ENCODE data around the gene IL16. TPM values are rescaled to one million over a fixed set of nuclear protein-coding genes. Genes with fewer than 3 reads are reported as not detected.
A peak's percentile ranks its signal among the peaks of the same experiment; 100 is the strongest.

The IL16 gene
- total and polyA plus RNA-seq, 9 of the 15 experiments (the other 6 are each of a cell fraction or from before 2014, with no cell fraction given) = 1.4 to 18.8 (median 10.6) TPM

- TF ChIP-seq TAL1 (IDR thresholded peaks at IDR 0.05) (peak; percentile 59), EP400 (IDR thresholded peaks at IDR 0.05) (peak; percentile 55), RB1 (IDR thresholded peaks at IDR 0.05; ENCODE audit: low read depth) (0 out of 2 replicates have a peak, but pooled peaks have one; percentile 21), RAD21 (CRISPR knock-in tag; conservative IDR thresholded peaks at IDR 0.05 in 1 of 2, IDR thresholded peaks at IDR 0.05 in 1 of 2) (peak in 1 of 2 experiments; percentile 59; a peak in 3 of 4 replicates), NBN (IDR thresholded peaks at IDR 0.05; ENCODE audit: low read depth) (peak; percentile 78), TCF7 (IDR thresholded peaks at IDR 0.05; ENCODE audit: borderline replicate concordance) (peak; percentile 100), MLX (CRISPR knock-in tag; conservative IDR thresholded peaks at IDR 0.05) (no peak), CBFB (CRISPR knock-in tag; IDR thresholded peaks at IDR 0.05) (peak; percentile 89; the same call in 1 of the 2 replicates), SMARCE1 (IDR thresholded peaks at IDR 0.05) (peak; percentile 84), IRF1 (CRISPR knock-in tag; IDR thresholded peaks at IDR 0.05; ENCODE audit: borderline replicate concordance) (no peak), MAFG (tag; conservative IDR thresholded peaks at IDR 0.05) (peak; percentile 96), E2F6 (IDR thresholded peaks at IDR 0.05; ENCODE audit: borderline replicate concordance in 1 of 2, extremely low read depth in 1 of 2, insufficient read depth in 1 of 2, insufficient read length in 1 of 2, low read depth in 1 of 2, low read length in 1 of 2, poor library complexity in 1 of 2, severe bottlenecking in 1 of 2) (peak in 1 of 2 experiments; percentile 12), MYNN (IDR thresholded peaks at IDR 0.05) (0 out of 2 replicates have a peak, but pooled peaks have one; percentile 18), MYNN (CRISPR knock-in tag; IDR thresholded peaks at IDR 0.05) (no peak), FOSL1 (tag; conservative IDR thresholded peaks at IDR 0.05) (peak; percentile 54), ZKSCAN8 (CRISPR knock-in tag; IDR thresholded peaks at IDR 0.05) (no peak), LEF1 (IDR thresholded peaks at IDR 0.05) (peak; percentile 100), MAFF (IDR thresholded peaks at IDR 0.05; ENCODE audit: low read length) (peak; percentile 85), NFRKB (IDR thresholded peaks at IDR 0.05; ENCODE audit: low read depth) (peak; percentile 59; the same call in 1 of the 2 replicates)
- TF ChIP-seq, protein P1, sequence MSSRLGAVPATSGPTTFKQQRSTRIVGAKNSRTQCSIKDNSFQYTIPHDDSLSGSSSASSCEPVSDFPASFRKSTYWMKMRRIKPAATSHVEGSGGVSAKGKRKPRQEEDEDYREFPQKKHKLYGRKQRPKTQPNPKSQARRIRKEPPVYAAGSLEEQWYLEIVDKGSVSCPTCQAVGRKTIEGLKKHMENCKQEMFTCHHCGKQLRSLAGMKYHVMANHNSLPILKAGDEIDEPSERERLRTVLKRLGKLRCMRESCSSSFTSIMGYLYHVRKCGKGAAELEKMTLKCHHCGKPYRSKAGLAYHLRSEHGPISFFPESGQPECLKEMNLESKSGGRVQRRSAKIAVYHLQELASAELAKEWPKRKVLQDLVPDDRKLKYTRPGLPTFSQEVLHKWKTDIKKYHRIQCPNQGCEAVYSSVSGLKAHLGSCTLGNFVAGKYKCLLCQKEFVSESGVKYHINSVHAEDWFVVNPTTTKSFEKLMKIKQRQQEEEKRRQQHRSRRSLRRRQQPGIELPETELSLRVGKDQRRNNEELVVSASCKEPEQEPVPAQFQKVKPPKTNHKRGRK (tag; IDR thresholded peaks at IDR 0.05) = no peak
- TF ChIP-seq, protein P2, sequence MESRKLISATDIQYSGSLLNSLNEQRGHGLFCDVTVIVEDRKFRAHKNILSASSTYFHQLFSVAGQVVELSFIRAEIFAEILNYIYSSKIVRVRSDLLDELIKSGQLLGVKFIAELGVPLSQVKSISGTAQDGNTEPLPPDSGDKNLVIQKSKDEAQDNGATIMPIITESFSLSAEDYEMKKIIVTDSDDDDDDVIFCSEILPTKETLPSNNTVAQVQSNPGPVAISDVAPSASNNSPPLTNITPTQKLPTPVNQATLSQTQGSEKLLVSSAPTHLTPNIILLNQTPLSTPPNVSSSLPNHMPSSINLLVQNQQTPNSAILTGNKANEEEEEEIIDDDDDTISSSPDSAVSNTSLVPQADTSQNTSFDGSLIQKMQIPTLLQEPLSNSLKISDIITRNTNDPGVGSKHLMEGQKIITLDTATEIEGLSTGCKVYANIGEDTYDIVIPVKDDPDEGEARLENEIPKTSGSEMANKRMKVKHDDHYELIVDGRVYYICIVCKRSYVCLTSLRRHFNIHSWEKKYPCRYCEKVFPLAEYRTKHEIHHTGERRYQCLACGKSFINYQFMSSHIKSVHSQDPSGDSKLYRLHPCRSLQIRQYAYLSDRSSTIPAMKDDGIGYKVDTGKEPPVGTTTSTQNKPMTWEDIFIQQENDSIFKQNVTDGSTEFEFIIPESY (CRISPR knock-in tag; IDR thresholded peaks at IDR 0.05) = peak; percentile 40; the same call in 1 of the 2 replicates
Observed at GRCh38 chr15:81163961-81164800, 32.5 kb upstream of the IL16 start (continued).
